ENCODE results near the gene P2RX1.
A peak's percentile ranks its signal among the peaks of the same experiment; 100 is the strongest.
"Not testable (repeated sequence)": the region's sequence is repeated elsewhere in the genome, so short reads cannot be mapped to it uniquely, and the experiment has no call there.

P2RX1 gene

DNA sequence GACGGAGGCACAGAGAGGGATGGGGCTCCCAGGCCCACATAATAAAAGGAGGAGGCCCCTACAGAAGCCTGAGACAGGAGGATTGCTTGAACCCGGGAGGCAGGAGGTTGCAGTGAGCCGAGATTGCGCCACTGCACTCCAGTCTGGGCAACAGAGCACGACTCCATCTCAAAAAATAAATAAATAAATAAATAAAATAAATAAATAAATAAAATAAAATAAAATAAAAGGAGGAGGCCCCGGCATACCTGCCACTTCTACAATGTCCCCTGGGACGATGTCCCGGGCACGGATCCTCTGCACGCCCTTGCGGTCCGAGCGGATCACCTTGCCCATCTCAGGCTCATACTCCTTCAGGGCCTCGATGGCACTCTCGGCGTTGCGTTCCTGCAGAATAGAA, 34.7 kb upstream of the P2RX1 start:
- Histone ChIP-seq H3K27ac (ENCODE audit: low read depth, low read length) (no peak overlapping the region), H3K36me3 (ENCODE audit: control insufficient read depth, insufficient read depth, low read length) (no peaks in the 10 kb centered on the region; the same call in 1 of the 2 replicates), H3K9me3 (ENCODE audit: control insufficient read depth, insufficient read depth, low read depth, low read length) (no peaks in the 10 kb centered on the region), H3K27me3 (ENCODE audit: control insufficient read depth, insufficient read depth, low read length) (no peaks in the 10 kb centered on the region), H3K4me3 (ENCODE audit: low read depth, low read length) (no peak overlapping the region), H3K9ac (ENCODE audit: low read length) (no peak overlapping the region), H3K4me1 (ENCODE audit: control insufficient read depth, insufficient read depth, low read length) (peaks cover 5% of the 10 kb centered on the region)

DNA sequence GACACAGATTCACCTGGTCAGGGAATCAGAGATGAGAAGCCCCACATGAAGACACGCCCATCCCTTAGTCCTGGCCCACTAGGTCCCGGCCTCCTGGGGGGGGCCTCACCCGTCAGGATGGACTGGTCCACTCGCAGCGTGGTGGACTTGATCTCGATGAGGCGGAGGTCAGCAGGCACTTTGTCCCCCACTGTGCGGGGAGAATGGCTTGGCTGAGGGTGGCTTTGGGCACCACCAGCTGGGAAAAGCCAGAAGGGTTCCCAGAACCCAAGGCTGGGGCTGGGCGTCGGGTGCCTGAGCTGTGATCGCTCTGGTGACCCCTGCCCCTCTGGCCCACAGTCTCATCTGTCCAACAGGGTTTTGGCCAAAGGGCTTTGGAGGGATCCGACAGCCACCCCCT, 34.3 kb upstream of the P2RX1 start:
- H3K9me3 ChIP-seq (ENCODE audit: control insufficient read depth, insufficient read depth, low read depth, low read length), result no peaks in the 10 kb centered on the region
- H3K36me3 ChIP-seq (ENCODE audit: control insufficient read depth, insufficient read depth, low read length), result no peaks in the 10 kb centered on the region; the same call in 1 of the 2 replicates
- H3K4me3 ChIP-seq (ENCODE audit: low read depth, low read length), result no peak overlapping the region
- H3K27me3 ChIP-seq (ENCODE audit: control insufficient read depth, insufficient read depth, low read length), result no peaks in the 10 kb centered on the region
- H3K9ac ChIP-seq (ENCODE audit: low read length), result no peak overlapping the region
- H3K4me1 ChIP-seq (ENCODE audit: control insufficient read depth, insufficient read depth, low read length), result peaks cover 5% of the 10 kb centered on the region; the same call in 1 of the 2 replicates
- no peak overlapping the region for H3K27ac ChIP-seq (ENCODE audit: low read depth, low read length)

DNA sequence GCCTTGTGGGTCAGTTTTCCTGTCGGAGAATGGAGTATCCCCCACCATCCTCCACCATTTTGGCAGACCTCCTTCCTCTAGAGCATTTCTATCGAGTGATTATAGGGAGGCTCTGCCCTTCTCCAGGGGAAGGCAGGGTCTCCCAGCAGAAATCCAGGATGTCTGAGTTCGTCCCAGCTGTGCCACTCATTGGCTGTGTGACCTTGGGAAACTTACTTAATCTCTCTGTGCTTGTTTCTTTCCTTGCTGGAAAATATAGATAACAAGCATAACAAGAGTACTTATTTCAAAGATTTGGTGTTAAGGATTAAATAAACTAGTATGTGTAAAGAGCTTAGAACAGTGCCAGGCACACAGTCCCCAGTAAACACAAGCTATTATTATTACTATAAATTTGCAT, 33.2 kb upstream of the P2RX1 start:
- Histone ChIP-seq H3K36me3 (ENCODE audit: control insufficient read depth, insufficient read depth, low read length) (no peaks in the 10 kb centered on the region; the same call in 1 of the 2 replicates), H3K27me3 (ENCODE audit: control insufficient read depth, insufficient read depth, low read length) (no peaks in the 10 kb centered on the region), H3K9ac (ENCODE audit: low read length) (no peak overlapping the region), H3K4me3 (ENCODE audit: low read depth, low read length) (no peak overlapping the region), H3K4me1 (ENCODE audit: control insufficient read depth, insufficient read depth, low read length) (peaks cover 2% of the 10 kb centered on the region; the same call in 1 of the 2 replicates), H3K27ac (ENCODE audit: low read depth, low read length) (no peak overlapping the region), H3K9me3 (ENCODE audit: control insufficient read depth, insufficient read depth, low read depth, low read length) (no peaks in the 10 kb centered on the region)

DNA sequence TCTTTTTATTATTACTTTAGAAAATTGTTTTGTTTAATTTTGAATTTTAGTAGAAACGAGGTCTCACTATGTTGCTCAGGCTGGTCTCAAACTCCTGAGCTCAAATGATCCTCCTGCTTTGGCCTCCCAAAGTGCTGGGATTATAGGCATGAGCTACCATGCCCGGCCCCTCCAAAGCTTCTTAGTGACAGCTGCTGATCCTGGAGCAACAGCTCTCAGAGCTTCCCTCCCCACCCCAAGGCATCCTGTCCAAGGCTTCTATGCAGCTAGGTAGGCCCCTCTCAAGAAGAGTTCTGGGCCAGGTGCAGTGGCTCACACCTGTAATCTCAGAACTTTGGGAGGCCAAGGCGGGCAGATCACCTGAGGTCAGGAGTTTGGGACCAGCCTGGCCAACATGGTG, 32.3 kb upstream of the P2RX1 start:
- not testable (repeated sequence) for H3K36me3 ChIP-seq (ENCODE audit: control insufficient read depth, insufficient read depth, low read length); H3K9ac ChIP-seq (ENCODE audit: low read length); H3K4me3 ChIP-seq (ENCODE audit: low read depth, low read length); H3K27me3 ChIP-seq (ENCODE audit: control insufficient read depth, insufficient read depth, low read length); H3K27ac ChIP-seq (ENCODE audit: low read depth, low read length); H3K4me1 ChIP-seq (ENCODE audit: control insufficient read depth, insufficient read depth, low read length); H3K9me3 ChIP-seq (ENCODE audit: control insufficient read depth, insufficient read depth, low read depth, low read length)

DNA sequence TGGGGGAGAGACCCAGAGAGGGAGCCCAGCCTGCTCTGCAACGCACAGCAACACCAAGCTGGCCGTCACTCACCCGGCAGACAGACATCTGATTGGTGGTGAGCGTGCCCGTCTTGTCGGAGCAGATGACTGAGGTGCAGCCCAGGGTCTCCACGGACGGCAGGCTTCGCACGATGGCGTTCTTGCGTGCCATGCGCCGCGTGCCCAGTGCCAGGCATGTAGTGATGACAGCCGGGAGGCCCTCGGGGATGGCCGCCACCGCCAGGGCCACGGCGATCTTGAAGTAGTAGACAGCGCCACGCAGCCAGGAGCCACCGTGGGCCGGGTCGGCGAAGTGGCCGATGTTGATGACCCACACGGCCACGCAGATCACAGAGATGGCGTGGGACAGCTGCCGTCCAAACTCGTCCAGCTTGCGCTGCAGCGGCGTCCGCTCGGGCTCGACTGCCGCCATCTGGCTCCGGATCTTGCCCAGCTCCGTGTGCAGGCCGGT, 31.1 kb upstream of the P2RX1 start:
- H3K4me3 ChIP-seq (ENCODE audit: low read depth, low read length), result no peak overlapping the region
- no peak overlapping the region for H3K27ac ChIP-seq (ENCODE audit: low read depth, low read length)
- H3K36me3 ChIP-seq (ENCODE audit: control insufficient read depth, insufficient read depth, low read length), result no peaks in the 10 kb centered on the region; the same call in 1 of the 2 replicates
- H3K9ac ChIP-seq (ENCODE audit: low read length), result no peak overlapping the region
- H3K9me3 ChIP-seq (ENCODE audit: control insufficient read depth, insufficient read depth, low read depth, low read length), result no peaks in the 10 kb centered on the region
- H3K27me3 ChIP-seq (ENCODE audit: control insufficient read depth, insufficient read depth, low read length), result peaks cover 11% of the 10 kb centered on the region
- H3K4me1 ChIP-seq (ENCODE audit: control insufficient read depth, insufficient read depth, low read length), result peaks cover 8% of the 10 kb centered on the region

DNA sequence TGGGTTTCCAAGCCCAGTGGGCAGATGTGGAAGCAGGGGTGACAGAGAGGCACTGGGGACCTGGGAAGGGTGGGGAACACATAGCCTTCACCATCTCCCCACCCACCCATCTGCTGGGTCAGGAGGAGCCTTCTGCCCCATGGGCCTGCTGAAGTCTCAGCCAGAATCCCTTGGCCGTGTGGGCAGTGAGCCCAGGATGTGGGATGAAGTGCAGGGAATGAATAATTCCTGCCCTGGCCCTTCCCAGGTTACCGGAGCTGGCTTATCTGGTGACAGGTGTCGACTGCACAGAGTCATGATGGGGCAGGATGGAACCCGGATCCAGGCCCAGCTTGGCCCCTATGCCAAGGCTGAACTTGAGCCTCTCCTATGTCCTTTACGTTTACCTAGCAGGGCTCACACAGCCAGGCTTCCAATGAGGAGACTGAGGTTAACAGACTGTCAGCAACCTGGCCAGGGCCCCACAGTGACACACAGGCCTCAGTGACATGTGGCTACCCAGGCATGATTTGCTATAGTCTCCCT, 30.5 kb upstream of the P2RX1 start:
- Histone ChIP-seq H3K4me1 (ENCODE audit: control insufficient read depth, insufficient read depth, low read length) (peaks cover 8% of the 10 kb centered on the region), H3K36me3 (ENCODE audit: control insufficient read depth, insufficient read depth, low read length) (no peaks in the 10 kb centered on the region; the same call in 1 of the 2 replicates), H3K9ac (ENCODE audit: low read length) (no peak overlapping the region), H3K27ac (ENCODE audit: low read depth, low read length) (no peak overlapping the region), H3K9me3 (ENCODE audit: control insufficient read depth, insufficient read depth, low read depth, low read length) (no peaks in the 10 kb centered on the region), H3K4me3 (ENCODE audit: low read depth, low read length) (no peak overlapping the region), H3K27me3 (ENCODE audit: control insufficient read depth, insufficient read depth, low read length) (peaks cover 11% of the 10 kb centered on the region)

DNA sequence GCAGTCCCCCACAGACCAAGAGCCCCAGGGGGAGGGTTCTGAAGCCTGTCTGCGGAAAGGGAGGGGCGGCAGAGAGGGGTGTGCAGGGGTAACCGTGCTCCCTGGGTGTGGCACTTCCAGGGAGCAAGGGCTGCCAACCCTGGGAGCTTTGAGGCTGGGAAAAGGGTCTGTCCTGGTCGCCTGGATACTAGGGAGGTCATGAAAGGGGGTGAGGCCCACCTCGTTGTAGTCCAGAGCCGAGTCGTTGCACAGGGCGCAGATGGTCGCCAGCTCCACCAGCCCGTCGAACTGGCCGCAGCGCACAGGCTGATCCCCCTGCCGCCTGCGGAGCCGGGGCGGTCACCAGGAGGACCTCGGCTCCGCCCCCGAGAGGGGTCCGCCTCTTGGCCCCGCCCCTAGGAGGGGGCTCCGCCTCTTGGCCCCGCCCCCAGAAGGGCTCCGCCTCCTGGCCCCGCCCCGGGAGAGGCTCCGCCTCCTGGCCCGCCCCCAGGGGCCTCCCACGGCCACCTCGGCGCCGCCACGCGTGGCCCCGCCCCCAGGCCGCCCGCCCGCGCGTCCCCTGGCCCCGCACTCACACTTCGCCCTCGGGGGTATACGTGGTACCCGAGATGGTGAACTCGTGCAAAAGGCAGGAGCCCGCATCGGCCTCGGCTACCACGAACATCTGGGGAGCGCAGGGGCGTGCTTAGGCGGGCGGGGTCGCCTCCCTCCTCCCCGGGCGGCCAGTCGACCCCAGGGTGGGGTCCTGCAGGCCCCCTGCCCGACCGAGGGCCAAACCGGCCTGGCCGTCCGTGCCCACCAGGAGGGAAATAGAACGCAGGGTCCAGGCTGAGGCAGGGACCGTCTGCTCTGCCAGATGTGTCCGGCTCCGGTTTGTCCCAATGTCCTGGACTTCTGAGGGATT, 28.5 kb upstream of the P2RX1 start:
- Histone ChIP-seq H3K27me3 (ENCODE audit: control insufficient read depth, insufficient read depth, low read length) (peaks cover 11% of the 10 kb centered on the region), H3K27ac (ENCODE audit: low read depth, low read length) (no peak overlapping the region), H3K36me3 (ENCODE audit: control insufficient read depth, insufficient read depth, low read length) (peaks cover 7% of the 10 kb centered on the region; the same call in 1 of the 2 replicates), H3K9ac (ENCODE audit: low read length) (no peak overlapping the region), H3K9me3 (ENCODE audit: control insufficient read depth, insufficient read depth, low read depth, low read length) (no peaks in the 10 kb centered on the region), H3K4me1 (ENCODE audit: control insufficient read depth, insufficient read depth, low read length) (peaks cover 8% of the 10 kb centered on the region), H3K4me3 (ENCODE audit: low read depth, low read length) (peak overlapping the region; percentile 62)

DNA sequence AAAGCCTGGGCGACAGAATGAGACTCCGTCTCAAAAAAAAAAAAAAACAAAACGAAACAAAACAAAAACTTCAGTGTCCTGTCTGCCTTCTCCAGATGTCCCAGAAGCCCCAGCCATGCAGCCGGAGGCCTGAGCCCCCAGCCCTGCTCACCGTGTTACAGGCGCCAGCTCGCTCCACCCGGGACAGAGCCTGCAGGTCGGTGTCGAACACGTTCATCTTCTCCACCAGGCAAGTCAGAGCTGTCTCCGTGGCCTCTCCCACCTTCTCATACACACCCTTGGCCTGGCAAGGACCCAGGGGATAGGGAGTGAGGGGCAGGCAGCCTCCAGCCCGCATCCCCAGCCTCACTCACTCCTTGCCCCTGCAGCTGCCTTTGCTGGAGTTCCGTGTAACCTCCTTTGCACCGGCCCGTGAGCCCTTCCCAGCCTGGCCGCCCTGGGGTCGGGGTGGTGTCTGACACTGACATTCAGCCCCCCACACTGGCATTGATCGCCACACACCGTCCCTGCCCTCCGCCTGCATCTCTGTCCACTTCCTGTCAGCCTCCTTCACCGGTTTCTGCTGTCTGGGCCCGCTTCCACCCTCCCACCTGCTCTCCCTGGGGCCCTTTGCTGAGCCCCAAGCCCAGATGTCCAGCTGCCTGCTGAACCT, 27.1 kb upstream of the P2RX1 start:
- Histone ChIP-seq H3K4me1 (ENCODE audit: control insufficient read depth, insufficient read depth, low read length) (peaks cover 8% of the 10 kb centered on the region), H3K9ac (ENCODE audit: low read length) (no peak overlapping the region), H3K9me3 (ENCODE audit: control insufficient read depth, insufficient read depth, low read depth, low read length) (no peaks in the 10 kb centered on the region), H3K27ac (ENCODE audit: low read depth, low read length) (no peak overlapping the region), H3K36me3 (ENCODE audit: control insufficient read depth, insufficient read depth, low read length) (peaks cover 7% of the 10 kb centered on the region; the same call in 1 of the 2 replicates), H3K4me3 (ENCODE audit: low read depth, low read length) (peak overlapping the region; percentile 56; the same call in 1 of the 2 replicates), H3K27me3 (ENCODE audit: control insufficient read depth, insufficient read depth, low read length) (peaks cover 11% of the 10 kb centered on the region)

DNA sequence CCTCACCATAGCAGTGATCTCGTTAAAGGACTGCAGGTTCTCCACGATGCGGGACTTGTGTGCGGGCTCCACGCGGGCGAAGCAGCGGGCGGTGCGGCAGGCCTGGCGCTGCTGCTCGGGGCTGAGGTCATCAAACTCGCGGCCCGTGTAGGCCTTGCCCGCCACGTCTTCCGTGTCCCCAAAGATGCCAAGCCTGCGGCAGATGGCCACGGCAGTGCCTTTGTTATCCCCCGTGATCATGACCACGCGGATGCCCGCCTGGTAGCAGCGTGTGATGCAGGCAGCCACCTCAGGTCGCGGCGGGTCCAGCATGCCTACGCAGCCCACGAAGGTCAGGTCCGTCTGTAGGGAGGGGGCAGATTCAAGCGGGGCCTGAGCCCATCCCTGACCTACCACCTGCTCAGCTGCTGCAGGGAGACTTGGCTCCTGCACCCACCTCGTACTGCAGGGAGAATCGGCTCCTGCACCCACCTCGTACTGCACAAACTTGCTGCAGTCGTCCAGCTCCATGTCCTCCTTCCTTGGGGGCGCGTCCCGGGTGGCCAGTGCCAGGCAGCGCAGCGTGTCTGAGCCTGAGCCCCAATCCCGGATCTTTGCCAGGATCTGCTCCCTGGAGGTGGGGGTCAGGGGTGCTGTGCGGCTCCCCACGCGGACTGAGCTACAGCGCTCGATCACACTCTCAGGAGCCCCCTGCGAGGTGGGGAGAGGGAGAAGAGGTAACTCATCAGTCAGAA, 24.9 kb upstream of the P2RX1 start:
- peaks cover 8% of the 10 kb centered on the region for H3K4me1 ChIP-seq (ENCODE audit: control insufficient read depth, insufficient read depth, low read length)
- no peaks in the 10 kb centered on the region for H3K9me3 ChIP-seq (ENCODE audit: control insufficient read depth, insufficient read depth, low read depth, low read length)
- H3K27ac ChIP-seq (ENCODE audit: low read depth, low read length), result no peak overlapping the region
- peaks cover 16% of the 10 kb centered on the region for H3K36me3 ChIP-seq (ENCODE audit: control insufficient read depth, insufficient read depth, low read length)
- H3K4me3 ChIP-seq (ENCODE audit: low read depth, low read length), result no peak overlapping the region
- peaks cover 11% of the 10 kb centered on the region for H3K27me3 ChIP-seq (ENCODE audit: control insufficient read depth, insufficient read depth, low read length)
- H3K9ac ChIP-seq (ENCODE audit: low read length), result no peak overlapping the region

DNA sequence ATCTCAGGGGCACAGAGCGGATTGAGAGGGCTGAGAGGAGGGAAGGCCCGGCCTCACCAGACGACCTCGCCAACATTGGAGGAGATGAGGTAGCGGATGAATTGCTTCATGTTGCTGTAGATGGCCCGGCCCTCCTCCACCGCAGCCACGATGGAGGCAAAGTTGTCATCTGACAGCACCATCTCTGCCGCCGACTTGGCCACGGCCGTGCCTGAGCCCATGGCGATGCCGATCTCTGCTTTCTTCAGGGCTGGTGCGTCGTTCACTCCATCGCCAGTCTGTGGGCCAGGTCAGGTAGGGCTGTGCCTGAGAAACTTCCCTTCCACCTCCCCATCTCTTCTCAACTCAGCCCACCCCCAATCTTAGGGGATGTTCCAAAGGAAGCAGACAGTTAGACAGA, 21.1 kb upstream of the P2RX1 start:
- H3K4me1 ChIP-seq (ENCODE audit: control insufficient read depth, insufficient read depth, low read length), result no peaks in the 10 kb centered on the region
- H3K9me3 ChIP-seq (ENCODE audit: control insufficient read depth, insufficient read depth, low read depth, low read length), result no peaks in the 10 kb centered on the region
- H3K9ac ChIP-seq (ENCODE audit: low read length), result no peak overlapping the region
- H3K27ac ChIP-seq (ENCODE audit: low read depth, low read length), result no peak overlapping the region
- peaks cover 19% of the 10 kb centered on the region for H3K36me3 ChIP-seq (ENCODE audit: control insufficient read depth, insufficient read depth, low read length)
- no peaks in the 10 kb centered on the region for H3K27me3 ChIP-seq (ENCODE audit: control insufficient read depth, insufficient read depth, low read length)
- H3K4me3 ChIP-seq (ENCODE audit: low read depth, low read length), result no peak overlapping the region

Data from HUES6 (cell line).